Bronchial epithelial cell (primary cell): ENCODE results near the gene SHC2. TPM values are rescaled to one million over a fixed set of nuclear protein-coding genes. Genes with fewer than 3 reads are reported as not detected.

Experiments used
- DNase-seq: peaks from one replicate; pipeline ENCODE4 v3.0.0-alpha.2; 2010; ENCODE audit warnings: low read depth
- FAIRE-seq: peaks from 2 replicates; lab custom pipeline; 2011; peaks lifted over from hg19 to GRCh38; lab: Jason Lieb, UNC
- H3K27me3 ChIP-seq: 2 replicates; pipeline ENCODE4 v1.5.1; 2011; ENCODE audit warnings: low read length; ENCODE audit not compliant: control insufficient read depth, insufficient read depth
- H3K36me3 ChIP-seq: 2 replicates; pipeline ENCODE4 v1.5.1; 2011; ENCODE audit warnings: low read length; ENCODE audit not compliant: control insufficient read depth, insufficient read depth
- H3K4me3 ChIP-seq: 2 replicates; pipeline ENCODE4 v1.5.1; 2011; ENCODE audit warnings: mild to moderate bottlenecking, low read depth, low read length, control low read depth
- total RNA-seq: library from RNA; depleted of rRNA; stranded (reverse); fragments of >200 nt; gene quantifications from 2 replicates; pipeline ENCODE4 v1.2.1, GENCODE V29; 2014
- TF ChIP-seq, protein P1 (sequence below): IDR thresholded peaks from 2 replicates; pipeline ENCODE4 v1.5.1; 2011; ENCODE audit warnings: mild to moderate bottlenecking, moderate library complexity, low read length, control low read depth, inconsistent platforms; ENCODE audit not compliant: insufficient read depth, severe bottlenecking

Gene SHC2
- total RNA-seq, 1 donor from 2014 or later, result under 0.01 TPM

DNA sequence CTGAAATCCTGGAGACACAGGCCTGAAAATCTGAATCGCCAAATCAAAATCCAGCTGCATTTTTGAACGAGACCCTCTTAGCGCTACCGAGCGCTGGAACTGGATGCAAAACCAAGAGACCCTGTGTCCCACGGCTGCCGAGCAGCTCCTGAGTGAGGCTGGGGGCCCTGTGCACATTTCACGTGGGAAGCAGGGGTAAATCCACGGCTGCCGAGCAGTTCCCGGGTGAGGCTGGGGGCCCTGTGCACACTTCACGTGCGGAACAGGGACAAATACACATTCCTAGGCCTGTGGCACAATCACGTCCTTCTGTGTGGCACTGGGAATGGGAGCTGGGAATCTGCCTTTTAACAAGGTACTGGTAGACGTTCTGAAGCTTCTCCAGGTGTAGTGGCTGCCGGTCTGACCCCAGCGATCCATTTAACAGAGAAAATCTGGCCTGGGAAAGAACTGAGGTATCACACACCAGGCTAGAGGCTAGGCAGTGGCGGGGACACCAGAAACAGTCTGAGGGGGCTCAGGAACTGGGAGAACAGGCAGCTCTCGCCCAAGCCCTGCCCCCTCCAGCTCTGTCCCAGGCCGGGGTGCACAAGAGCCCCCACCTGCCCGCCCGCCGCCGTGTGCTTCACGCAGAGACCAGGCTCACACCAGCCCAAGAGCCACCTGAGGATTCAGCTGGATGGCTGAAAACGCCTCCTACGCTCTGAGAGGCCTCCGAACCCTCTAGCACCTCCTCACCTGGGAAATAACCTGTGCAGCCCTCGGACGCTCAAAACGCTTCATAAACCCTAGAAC is 40.9 kb downstream of the SHC2 start:
- TF ChIP-seq, protein P1, sequence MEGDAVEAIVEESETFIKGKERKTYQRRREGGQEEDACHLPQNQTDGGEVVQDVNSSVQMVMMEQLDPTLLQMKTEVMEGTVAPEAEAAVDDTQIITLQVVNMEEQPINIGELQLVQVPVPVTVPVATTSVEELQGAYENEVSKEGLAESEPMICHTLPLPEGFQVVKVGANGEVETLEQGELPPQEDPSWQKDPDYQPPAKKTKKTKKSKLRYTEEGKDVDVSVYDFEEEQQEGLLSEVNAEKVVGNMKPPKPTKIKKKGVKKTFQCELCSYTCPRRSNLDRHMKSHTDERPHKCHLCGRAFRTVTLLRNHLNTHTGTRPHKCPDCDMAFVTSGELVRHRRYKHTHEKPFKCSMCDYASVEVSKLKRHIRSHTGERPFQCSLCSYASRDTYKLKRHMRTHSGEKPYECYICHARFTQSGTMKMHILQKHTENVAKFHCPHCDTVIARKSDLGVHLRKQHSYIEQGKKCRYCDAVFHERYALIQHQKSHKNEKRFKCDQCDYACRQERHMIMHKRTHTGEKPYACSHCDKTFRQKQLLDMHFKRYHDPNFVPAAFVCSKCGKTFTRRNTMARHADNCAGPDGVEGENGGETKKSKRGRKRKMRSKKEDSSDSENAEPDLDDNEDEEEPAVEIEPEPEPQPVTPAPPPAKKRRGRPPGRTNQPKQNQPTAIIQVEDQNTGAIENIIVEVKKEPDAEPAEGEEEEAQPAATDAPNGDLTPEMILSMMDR, result no peak

DNA sequence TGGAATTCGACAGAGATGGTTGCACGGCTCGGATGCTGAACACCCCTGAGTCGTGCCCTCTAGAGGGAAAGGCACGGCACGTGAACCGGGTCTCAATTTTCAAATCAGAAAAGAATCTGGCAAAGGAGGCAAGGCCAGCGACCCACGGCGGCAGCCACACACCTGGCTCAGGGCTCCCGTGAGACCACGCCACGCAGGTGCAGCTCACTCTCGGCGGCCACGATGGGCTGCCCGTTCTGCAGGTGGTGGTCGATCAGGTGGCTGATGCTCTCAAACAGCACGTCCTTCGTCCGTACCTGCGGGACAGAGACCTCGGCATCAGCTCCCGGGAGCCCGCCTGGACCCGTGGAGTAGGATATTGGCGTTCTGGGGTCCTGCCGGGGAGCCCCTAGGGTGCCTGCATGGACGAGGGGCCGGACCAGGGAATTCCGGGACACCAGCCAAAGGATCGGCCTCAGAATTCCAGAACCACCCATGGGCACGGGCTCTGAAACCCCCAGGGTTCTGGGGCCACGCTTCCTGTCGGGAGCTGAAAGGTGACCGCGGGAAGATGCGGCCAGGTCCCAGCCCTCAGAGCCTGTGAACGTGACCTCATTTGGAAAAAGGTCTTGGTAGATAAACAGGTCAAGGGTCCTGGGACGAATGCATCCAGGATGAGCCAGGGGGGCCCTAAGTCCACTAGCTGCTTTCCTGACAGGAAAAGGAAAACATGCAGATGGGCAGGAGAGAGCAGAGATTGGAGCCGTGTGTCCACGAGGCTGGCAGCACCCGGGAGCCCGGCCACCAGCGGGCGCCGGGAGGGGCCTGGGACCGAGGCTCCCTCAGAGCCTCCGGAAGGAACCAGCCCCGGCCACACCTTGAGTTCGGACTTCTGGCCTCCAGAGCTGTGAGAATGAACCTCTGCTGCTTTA is 41.8 kb downstream of the SHC2 start:
- TF ChIP-seq, protein P1, result no peak
- H3K4me3 ChIP-seq, result no peak overlapping the region
- FAIRE-seq (no peak), DNase-seq (no peak)
- no peaks in the 10 kb centered on the region for H3K27me3 ChIP-seq
- H3K36me3 ChIP-seq, result no peaks in the 10 kb centered on the region

More for the DNA sequence above, 40.9 kb downstream of the SHC2 start:
- no peak for FAIRE-seq
- H3K27me3 ChIP-seq, result no peaks in the 10 kb centered on the region
- H3K36me3 ChIP-seq, result no peaks in the 10 kb centered on the region
- H3K4me3 ChIP-seq, result no peak overlapping the region
- DNase-seq, result no peak

DNA sequence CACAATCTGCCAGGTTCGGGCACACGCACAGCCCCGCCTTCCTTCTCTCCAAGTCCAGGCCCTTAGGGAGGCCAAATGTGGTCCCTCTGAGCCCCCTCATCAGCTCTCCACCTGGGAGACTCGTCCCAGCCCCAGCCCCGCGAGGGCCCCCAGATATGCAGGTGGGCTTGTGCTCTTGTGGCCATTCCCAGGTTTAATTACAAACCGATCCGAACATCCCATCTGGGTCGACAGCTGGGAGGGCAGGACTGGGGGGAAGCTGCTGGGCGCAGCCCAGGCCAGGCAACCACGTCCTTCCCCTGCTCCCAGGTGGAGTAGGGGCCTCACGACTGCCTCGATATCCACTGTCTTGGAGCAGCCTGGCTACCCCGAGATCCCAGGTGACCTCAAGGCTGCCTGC is 44.4 kb downstream of the SHC2 start:
- Histone ChIP-seq H3K27me3 (no peaks in the 10 kb centered on the region), H3K36me3 (no peaks in the 10 kb centered on the region), H3K4me3 (no peak overlapping the region)
- TF ChIP-seq, protein P1, result no peak
- FAIRE-seq (no peak), DNase-seq (no peak)

DNA sequence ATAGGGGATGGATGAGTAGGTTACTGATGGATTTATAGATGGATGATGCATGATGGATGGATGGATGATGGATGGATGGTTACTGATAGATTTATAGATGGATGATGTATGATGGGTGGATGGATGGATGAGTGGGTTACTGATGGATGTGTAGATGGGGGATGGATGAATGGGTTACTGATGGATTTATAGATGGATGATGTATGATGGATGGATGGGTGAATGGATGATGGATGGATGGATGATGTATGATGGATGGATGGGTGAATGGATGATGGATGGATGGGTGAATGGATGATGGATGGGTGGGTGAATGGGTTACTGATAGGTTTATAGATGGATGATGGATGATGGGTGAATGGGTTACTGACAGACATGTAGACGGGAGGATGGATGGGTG is 45.5 kb downstream of the SHC2 start:
- TF ChIP-seq, protein P1, result no peak
- FAIRE-seq (peak; percentile 7), DNase-seq (no peak)
- Histone ChIP-seq H3K27me3 (no peaks in the 10 kb centered on the region), H3K4me3 (no peak overlapping the region), H3K36me3 (no peaks in the 10 kb centered on the region)

DNA sequence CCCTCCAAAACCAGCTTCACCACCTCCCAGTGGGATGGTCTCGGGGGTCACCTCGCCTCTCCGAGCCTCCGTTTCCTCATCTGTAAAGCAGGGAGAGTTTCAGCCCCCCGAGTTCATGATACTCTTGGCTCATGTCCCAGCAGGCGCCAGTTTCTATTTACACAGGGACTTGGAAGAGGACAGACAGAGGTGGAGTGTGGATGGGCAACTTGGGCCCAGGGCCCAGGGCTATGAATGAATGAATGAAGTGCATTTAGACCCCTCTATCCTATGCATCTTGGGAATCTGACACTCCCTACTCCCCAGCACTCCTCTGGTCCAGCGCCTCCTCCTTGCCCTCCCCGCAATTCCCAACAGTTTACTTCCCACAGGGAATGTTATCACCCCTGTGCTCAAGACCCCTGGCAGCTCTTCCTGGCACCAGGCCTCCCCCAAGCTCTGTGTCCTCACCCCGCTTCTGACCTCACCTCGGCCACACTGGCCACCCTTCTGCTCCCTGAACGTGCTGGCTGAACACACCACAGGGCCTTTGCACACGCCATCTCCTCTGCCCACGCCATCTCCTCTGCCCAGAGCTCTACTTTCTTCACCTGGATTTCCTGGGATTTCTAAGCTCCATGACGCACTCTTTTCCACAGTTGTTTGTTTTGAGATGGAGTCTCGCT is 46.9 kb downstream of the SHC2 start:
- FAIRE-seq (no peak), DNase-seq (no peak)
- H3K27me3 ChIP-seq, result peaks cover 7% of the 10 kb centered on the region
- H3K36me3 ChIP-seq, result no peaks in the 10 kb centered on the region
- TF ChIP-seq, protein P1, result no peak
- H3K4me3 ChIP-seq, result no peak overlapping the region
